Fibroblast of lung (primary cell): ENCODE data around the gene DOK4.

Experiments
- CTCF ChIP-seq, 2 donors: IDR thresholded peaks in 1 of 2; conservative IDR thresholded peaks in 1 of 2; 1 replicate in 1 of 2; 2 replicates in 1 of 2; pipeline ENCODE4 v1.5.1; 2011 to 2012; ENCODE audit warnings: low read length in 2 of 2, control low read depth in 1 of 2, inconsistent platforms in 1 of 2, low read depth in 1 of 2, mild to moderate bottlenecking in 1 of 2
- EZH2 ChIP-seq: IDR thresholded peaks from 2 replicates; pipeline ENCODE4 v1.5.1; 2012; ENCODE audit warnings: low read length, control low read depth, mild to moderate bottlenecking; ENCODE audit errors: missing control alignments

GRCh38 chr16:57477531-57478202, 8.6 kb downstream of the DOK4 start:
- TF ChIP-seq EZH2: no peak
- no peak for TF ChIP-seq CTCF (conservative IDR thresholded peaks at IDR 0.05 in 1 of 2, IDR thresholded peaks at IDR 0.05 in 1 of 2; ENCODE audit: low read depth in 1 of 2, low read length in 2 of 2)
